Keratinocyte (primary cell): ENCODE data around the gene TLCD3A. TPM values are rescaled to one million over a fixed set of nuclear protein-coding genes. Genes with fewer than 3 reads are reported as not detected.

Source experiments
- DNase-seq: peaks from one replicate; pipeline ENCODE4 v3.0.0-alpha.2; 2011; ENCODE audit warnings: low read depth, missing footprints, low spot score
- FAIRE-seq: peaks from 2 replicates; lab custom pipeline; 2011; peaks lifted over from hg19 to GRCh38; lab: Jason Lieb, UNC
- H2AFZ ChIP-seq: 2 replicates; pipeline ENCODE4 v1.6.0; 2012; ENCODE audit warnings: low read length, control low read depth, inconsistent platforms; ENCODE audit not compliant: control insufficient read depth
- H3K27ac ChIP-seq: 2 replicates; pipeline ENCODE4 v1.5.1; 2011; ENCODE audit warnings: low read length; ENCODE audit not compliant: control insufficient read depth, insufficient read depth
- H3K27me3 ChIP-seq: 3 replicates; pipeline ENCODE4 v1.6.0; 2011; ENCODE audit warnings: low read length; ENCODE audit not compliant: control insufficient read depth, insufficient read depth; ENCODE audit errors: extremely low read depth
- H3K36me3 ChIP-seq, 2 experiments: 2 replicates in 1 of 2; 3 replicates in 1 of 2; pipeline ENCODE4 v1.5.1; 2011; ENCODE audit warnings: low read length in 2 of 2, mild to moderate bottlenecking in 1 of 2; ENCODE audit not compliant: control insufficient read depth in 2 of 2, insufficient read depth in 2 of 2; ENCODE audit errors: extremely low read depth in 1 of 2
- H3K4me1 ChIP-seq: 3 replicates; pipeline ENCODE4 v1.5.1; 2011; ENCODE audit warnings: low read length; ENCODE audit not compliant: control insufficient read depth, insufficient read depth; ENCODE audit errors: extremely low read depth
- H3K4me2 ChIP-seq: 3 replicates; pipeline ENCODE4 v1.6.0; 2011; ENCODE audit warnings: low read depth, low read length; ENCODE audit not compliant: control insufficient read depth, insufficient read depth; ENCODE audit errors: extremely low read depth
- H3K4me3 ChIP-seq, 3 experiments: fragments of 200-600 bp in 1 of 3; sonication (generic) in 1 of 3; 2 replicates in 2 of 3; 3 replicates in 1 of 3; pipeline ENCODE4 v1.5.1; 2011 to 2016; ENCODE audit warnings: low read length in 3 of 3, mild to moderate bottlenecking in 3 of 3, control low read depth in 2 of 3, inconsistent platforms in 1 of 3, low read depth in 1 of 3, mixed read lengths in 1 of 3, mixed run types in 1 of 3, moderate library complexity in 1 of 3; ENCODE audit not compliant: control insufficient read depth in 2 of 3, insufficient read depth in 2 of 3; ENCODE audit errors: extremely low read depth in 1 of 3
- H3K79me2 ChIP-seq: 2 replicates; pipeline ENCODE4 v1.6.0; 2012; ENCODE audit warnings: low read length; ENCODE audit not compliant: control insufficient read depth, insufficient read depth
- H3K9ac ChIP-seq: 3 replicates; pipeline ENCODE4 v1.6.0; 2011; ENCODE audit warnings: low read length; ENCODE audit not compliant: control insufficient read depth, insufficient read depth; ENCODE audit errors: extremely low read depth
- H3K9me1 ChIP-seq: 3 replicates; pipeline ENCODE4 v1.6.0; 2011; ENCODE audit warnings: low read length; ENCODE audit not compliant: control insufficient read depth, insufficient read depth; ENCODE audit errors: extremely low read depth
- H3K9me3 ChIP-seq: 2 replicates; pipeline ENCODE4 v1.5.1; 2012; ENCODE audit warnings: low read depth, low read length; ENCODE audit not compliant: control insufficient read depth
- H4K20me1 ChIP-seq: 3 replicates; pipeline ENCODE4 v1.6.0; 2011; ENCODE audit warnings: low read length; ENCODE audit not compliant: control insufficient read depth, insufficient read depth; ENCODE audit errors: extremely low read depth
- EZH2 ChIP-seq: IDR thresholded peaks from one replicate; pipeline ENCODE4 v1.6.1; 2012; ENCODE audit warnings: inconsistent platforms, mild to moderate bottlenecking, low read length, moderate library complexity
- dilution Hi-C: fragments of 300-500 bp; cut with MboI; formaldehyde crosslinking; loops from one replicate; pipeline ENCODE4 v1.7.0; 2020; ENCODE audit warnings: low sequenced_read_pairs; ENCODE audit not compliant: extremely low pct_ligation_motif_present
- polyA plus RNA-seq, 5 experiments: library from polyadenylated mRNA; depleted of rRNA in 3 of 5; stranded (reverse) in 3 of 5; stranded (forward) in 1 of 5; unstranded in 1 of 5; fragments of >200 nt; gene quantifications; 1 replicate in 1 of 5; 2 replicates in 3 of 5; 3 replicates in 1 of 5; pipeline versions ENCODE4 v1.2.1 to v1.2.3, GENCODE V29; 2011 to 2012; ENCODE audit warnings: missing spikeins in 2 of 5, low read depth in 1 of 5, low replicate concordance in 1 of 5
- TF ChIP-seq, protein P1 (sequence below), 3 experiments: IDR thresholded peaks in 1 of 3; conservative IDR thresholded peaks in 1 of 3; optimal IDR thresholded peaks in 1 of 3; 2 replicates in 2 of 3; 3 replicates in 1 of 3; pipeline versions ENCODE3 to v1.5.1; 2011; ENCODE audit warnings: low read length in 3 of 3, mild to moderate bottlenecking in 3 of 3, moderate library complexity in 2 of 3, control low read depth in 1 of 3, inconsistent platforms in 1 of 3; ENCODE audit not compliant: insufficient read depth in 2 of 3; ENCODE audit errors: extremely low read depth in 1 of 3

The TLCD3A gene
- polyA plus RNA-seq, 1 donor (not counting 4 experiments of a cell fraction or from before 2014, with no cell fraction given), result 34.1 TPM

DNA sequence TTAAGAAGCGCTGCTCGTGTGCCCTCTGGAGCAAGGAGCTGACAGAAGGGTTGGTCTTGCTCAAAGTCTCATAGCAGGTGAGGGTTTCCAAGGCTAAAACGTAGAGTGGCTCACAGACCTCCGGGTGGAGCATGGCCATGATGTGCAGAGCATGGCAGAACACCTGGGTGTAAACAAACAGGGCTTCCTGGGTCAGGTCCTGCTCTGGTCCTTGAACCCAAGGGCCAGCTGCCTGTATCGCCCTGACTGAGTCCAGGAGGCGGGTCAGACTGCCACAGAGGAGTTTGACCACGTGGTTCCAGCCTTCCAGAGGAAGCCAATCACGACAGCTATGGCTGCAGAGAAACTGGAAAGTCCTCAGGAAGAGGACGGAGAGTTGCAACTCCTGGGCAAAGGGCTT lies 12.5 kb downstream of the TLCD3A start:
- dilution Hi-C loops, result no loop called here
- no peak overlapping the region for H3K4me2 ChIP-seq
- no peaks in the 10 kb centered on the region for H3K27me3 ChIP-seq
- FAIRE-seq (no peak), DNase-seq (no peak)
- no peaks in the 10 kb centered on the region for H3K4me1 ChIP-seq
- H3K4me3 ChIP-seq, result no peak overlapping the region
- H3K36me3 ChIP-seq, result peaks cover 41 to 70% of the 10 kb centered on the region in 2 experiments
- no peak overlapping the region for H2AFZ ChIP-seq
- no peak overlapping the region for H3K27ac ChIP-seq
- H3K9me3 ChIP-seq, result no peaks in the 10 kb centered on the region
- TF ChIP-seq, protein P1, sequence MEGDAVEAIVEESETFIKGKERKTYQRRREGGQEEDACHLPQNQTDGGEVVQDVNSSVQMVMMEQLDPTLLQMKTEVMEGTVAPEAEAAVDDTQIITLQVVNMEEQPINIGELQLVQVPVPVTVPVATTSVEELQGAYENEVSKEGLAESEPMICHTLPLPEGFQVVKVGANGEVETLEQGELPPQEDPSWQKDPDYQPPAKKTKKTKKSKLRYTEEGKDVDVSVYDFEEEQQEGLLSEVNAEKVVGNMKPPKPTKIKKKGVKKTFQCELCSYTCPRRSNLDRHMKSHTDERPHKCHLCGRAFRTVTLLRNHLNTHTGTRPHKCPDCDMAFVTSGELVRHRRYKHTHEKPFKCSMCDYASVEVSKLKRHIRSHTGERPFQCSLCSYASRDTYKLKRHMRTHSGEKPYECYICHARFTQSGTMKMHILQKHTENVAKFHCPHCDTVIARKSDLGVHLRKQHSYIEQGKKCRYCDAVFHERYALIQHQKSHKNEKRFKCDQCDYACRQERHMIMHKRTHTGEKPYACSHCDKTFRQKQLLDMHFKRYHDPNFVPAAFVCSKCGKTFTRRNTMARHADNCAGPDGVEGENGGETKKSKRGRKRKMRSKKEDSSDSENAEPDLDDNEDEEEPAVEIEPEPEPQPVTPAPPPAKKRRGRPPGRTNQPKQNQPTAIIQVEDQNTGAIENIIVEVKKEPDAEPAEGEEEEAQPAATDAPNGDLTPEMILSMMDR (optimal IDR thresholded peaks at IDR 0.05 in 1 of 3, IDR thresholded peaks at IDR 0.05 in 1 of 3, conservative IDR thresholded peaks at IDR 0.05 in 1 of 3; ENCODE audit: extremely low read depth in 1 of 3, insufficient read depth in 2 of 3, low read length in 3 of 3), result no peak
- TF ChIP-seq EZH2, result no peak
- peaks cover 16% of the 10 kb centered on the region for H4K20me1 ChIP-seq
- H3K9me1 ChIP-seq, result no peaks in the 10 kb centered on the region
- no peak overlapping the region for H3K9ac ChIP-seq
- peaks cover 78% of the 10 kb centered on the region for H3K79me2 ChIP-seq

GRCh38 chr17:745406-745805 lies 13.0 kb downstream of the TLCD3A start:
- no peaks in the 10 kb centered on the region for H3K9me3 ChIP-seq
- no peak overlapping the region for H2AFZ ChIP-seq
- TF ChIP-seq EZH2, result no peak
- TF ChIP-seq, protein P1 (optimal IDR thresholded peaks at IDR 0.05 in 1 of 3, IDR thresholded peaks at IDR 0.05 in 1 of 3, conservative IDR thresholded peaks at IDR 0.05 in 1 of 3; ENCODE audit: extremely low read depth in 1 of 3, insufficient read depth in 2 of 3, low read length in 3 of 3), result no peak
- H3K27ac ChIP-seq, result no peak overlapping the region
- dilution Hi-C loops, result no loop called here
- no peaks in the 10 kb centered on the region for H3K9me1 ChIP-seq
- peaks cover 80% of the 10 kb centered on the region for H3K79me2 ChIP-seq
- FAIRE-seq (no peak), DNase-seq (no peak)
- H3K36me3 ChIP-seq, result peaks cover 39 to 65% of the 10 kb centered on the region in 2 experiments
- peaks cover 4% of the 10 kb centered on the region for H3K4me1 ChIP-seq
- no peak overlapping the region for H3K9ac ChIP-seq
- H3K4me2 ChIP-seq, result no peak overlapping the region
- H4K20me1 ChIP-seq, result peaks cover 16% of the 10 kb centered on the region
- no peaks in the 10 kb centered on the region for H3K27me3 ChIP-seq
- no peak overlapping the region for H3K4me3 ChIP-seq
